ENCODE results near the gene NUDT11.
"Not testable (repeated sequence)": the region's sequence is repeated elsewhere in the genome, so short reads cannot be mapped to it uniquely, and the experiment has no call there.

NUDT11 gene

DNA sequence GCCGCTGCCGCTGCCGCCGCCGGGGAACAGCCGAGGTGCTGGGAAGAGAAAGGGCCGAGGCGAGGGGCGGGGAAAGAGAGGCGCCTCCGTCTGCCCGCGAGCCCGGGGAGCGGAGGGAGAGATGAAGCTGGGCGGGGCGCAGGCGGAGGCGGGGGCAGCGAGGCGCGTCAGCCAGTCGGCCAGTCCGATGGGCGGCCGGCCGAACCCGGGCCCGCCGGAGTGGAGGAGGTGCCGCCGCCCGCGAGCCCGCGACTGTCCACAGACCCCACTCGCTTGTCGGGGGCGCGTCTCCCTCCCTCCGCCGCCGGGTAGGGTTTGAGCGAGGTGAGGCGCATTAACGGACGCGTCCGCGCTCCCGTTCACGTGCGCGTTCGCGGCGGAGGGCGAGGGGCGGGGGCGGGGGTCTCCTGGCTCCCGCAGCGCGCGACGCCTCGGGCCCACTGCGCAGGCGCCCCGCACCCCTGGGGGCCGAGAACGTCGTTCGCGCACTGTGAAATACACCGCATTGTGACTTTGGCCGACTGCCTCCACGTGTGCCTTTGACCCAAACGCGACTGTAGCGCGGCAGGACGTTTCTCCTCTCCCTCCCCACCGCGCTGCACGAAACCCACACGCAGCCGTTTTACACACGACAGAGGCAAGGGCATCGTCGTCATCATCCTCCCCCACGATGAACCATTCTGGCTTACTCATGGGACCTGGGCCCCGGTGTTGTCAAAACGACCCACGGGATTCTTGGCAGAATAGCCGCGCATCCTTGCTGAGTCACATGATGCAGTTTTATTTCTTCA lies at the start of gene NUDT11:
Gene NUDT11, minus strand, starts transcription at position 92 of the 791 bp plus-strand sequence. CDS start 148 bp downstream, outside the sequence.
- FAIRE-seq (no peak), DNase-seq (ENCODE audit: insufficient read length, low spot score) (peak; percentile 12)

DNA sequence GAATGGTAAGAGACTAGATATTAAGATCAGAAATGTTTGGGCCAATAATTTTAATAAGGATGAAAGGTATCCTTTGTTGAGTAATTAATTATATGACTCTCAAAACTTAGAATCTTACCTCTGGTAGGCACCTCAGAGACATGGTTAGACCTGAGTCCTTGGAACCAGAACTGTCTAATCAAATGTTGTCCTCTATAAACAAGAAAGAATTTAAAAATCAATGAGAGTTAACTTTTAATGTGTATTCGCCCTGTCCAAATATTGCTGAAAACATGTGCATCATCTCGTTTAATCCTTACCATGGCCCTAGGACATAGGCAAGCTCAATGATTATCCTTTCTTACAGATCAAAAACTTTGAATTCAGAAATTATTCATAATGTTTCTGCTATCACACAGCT lies 24.0 kb upstream of the NUDT11 start:
- DNase-seq (ENCODE audit: insufficient read length, low spot score), result no peak
- no peak for FAIRE-seq

DNA sequence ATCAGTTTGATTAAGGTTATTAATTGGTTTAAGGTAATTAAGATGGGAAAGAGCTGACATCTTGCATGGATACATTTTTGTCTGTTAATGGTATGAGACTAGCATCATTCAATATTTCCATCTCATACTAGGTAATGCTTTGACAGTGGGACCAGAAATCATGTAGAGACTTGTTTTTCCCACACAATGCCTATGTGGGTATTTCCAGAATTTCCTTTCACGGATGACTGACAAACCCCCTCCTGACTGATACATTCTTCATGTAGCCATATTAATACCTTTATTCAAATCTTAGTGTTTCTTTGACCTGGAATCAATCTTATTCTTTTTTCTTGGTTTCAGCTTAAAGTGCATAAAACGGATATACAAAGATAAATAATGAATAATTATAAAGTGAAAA lies 22.7 kb upstream of the NUDT11 start:
- not testable (repeated sequence) for DNase-seq (ENCODE audit: insufficient read length, low spot score); FAIRE-seq

DNA sequence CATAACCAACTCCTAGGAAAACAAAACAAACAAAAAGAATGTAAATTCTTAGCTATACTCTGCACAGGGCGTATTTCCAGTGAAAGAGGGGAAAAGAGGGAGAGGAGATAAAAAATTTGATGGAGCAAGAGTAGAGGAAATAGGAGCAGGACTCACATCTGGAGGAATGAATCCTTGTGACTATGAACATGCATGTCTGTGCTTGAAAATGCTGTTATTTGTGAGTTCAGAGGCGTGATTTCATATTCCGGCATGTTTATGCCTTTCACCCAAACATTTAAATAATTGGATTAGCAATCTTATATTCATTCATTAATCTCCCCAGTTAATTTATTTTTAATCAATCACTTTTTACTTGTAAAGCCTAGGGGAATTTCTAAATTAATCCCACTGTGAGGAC lies 11.2 kb upstream of the NUDT11 start:
- FAIRE-seq (no peak), DNase-seq (ENCODE audit: insufficient read length, low spot score) (no peak)

- DNase-seq (ENCODE audit: insufficient read length, low spot score); FAIRE-seq: not testable (repeated sequence)
These were observed 497 bp downstream of the NUDT11 start for GRCh38 chrX:51495701-51496488.

DNA sequence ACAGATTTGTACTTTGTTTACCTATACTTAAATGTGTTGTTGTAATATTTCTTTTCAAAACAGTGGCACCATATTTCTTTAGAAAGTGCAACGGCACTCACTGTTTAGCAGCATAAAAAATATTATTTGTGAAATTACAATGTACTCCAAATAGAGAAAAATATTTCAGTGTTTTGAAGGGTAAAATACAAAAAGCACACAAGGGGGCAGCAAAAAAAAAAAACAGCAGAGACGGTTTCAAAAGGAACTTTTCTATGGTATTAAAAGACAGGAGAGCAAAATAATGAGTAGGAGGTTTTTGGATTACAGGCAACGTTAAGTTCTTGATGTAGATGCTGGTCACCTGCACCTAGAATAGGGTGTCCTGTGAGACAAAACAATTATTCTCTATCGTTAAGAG lies 2.0 kb downstream of the NUDT11 start:
- FAIRE-seq (no peak), DNase-seq (ENCODE audit: insufficient read length, low spot score) (no peak)

GRCh38 chrX:51487960-51488267 lies 8.5 kb downstream of the NUDT11 start:
- DNase-seq (ENCODE audit: insufficient read length, low spot score) (no peak), FAIRE-seq (no peak)

DNA sequence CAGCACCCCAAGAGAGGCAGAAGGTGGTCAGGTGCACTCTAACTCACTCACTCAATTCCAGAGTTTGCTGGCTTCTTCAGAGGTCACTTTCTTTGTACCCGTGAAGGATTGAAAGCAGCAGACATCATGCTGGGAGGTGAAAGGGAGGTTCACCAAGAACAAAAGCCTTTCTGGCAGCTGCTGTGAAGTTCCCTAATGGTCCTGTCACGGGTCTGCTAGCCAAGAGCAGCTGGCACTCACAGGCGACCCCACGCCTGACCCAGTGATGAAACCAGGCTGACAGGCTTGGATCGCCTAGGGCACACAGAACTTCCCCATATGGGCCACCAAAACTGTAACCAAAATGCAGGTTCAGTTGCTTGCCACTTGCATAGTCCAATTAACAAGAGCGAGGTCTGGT lies 11.8 kb downstream of the NUDT11 start:
- DNase-seq (ENCODE audit: insufficient read length, low spot score), result no peak
- FAIRE-seq, result no peak

GRCh38 chrX:51482411-51482810 lies 14.0 kb downstream of the NUDT11 start:
- DNase-seq (ENCODE audit: insufficient read length, low spot score); FAIRE-seq: not testable (repeated sequence)

- FAIRE-seq (no peak), DNase-seq (ENCODE audit: insufficient read length, low spot score) (no peak)
These were observed 19.5 kb downstream of the NUDT11 start for GRCh38 chrX:51476930-51477329.

GRCh38 chrX:51463322-51463721 lies 33.1 kb downstream of the NUDT11 start:
- no peak for DNase-seq (ENCODE audit: insufficient read length, low spot score)
- no peak for FAIRE-seq

DNA sequence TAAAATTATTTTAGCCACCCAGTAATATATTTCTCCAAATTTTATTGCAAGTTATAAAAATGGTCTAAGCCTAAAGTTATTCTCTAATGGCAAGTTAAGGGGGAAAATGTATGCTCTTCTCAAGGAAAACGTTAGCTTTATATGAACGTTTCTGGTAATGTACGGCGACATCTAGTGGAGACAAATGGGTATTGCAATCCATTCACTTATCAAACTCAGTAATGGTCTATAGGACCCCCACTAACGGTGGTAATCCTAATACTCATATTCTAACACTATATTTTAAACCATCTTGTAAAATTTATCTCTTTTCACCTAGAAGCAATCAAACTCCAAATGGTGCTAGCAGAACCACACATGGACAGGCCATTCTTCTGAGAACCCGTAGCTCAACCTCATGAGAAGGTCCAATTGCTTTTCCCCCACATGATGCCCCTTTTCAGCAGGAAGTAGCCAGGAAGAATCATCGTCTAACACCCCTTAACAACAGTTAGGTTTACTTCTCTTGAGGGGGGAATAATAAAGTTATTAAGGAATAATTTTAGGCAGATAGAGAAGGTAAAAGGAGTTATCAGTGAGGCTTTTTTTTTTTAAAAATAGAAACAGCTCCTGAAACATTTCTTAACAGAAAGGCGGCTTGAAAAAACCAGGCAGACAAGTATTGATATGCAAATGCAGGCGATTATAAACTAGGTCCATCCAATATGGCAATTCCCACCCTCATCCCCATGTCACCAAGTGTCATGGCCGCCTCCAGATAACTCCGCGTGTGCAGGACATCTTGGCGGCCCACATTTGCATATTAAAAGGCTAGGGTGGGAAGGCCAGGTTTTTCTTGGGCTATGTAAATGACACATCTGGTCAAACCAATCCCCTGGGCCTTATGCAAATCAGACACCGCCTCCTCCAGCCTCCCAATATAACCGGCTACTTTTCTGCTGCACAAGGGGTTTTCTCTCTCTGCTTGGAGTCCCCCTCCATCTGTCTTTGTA lies 35.0 kb downstream of the NUDT11 start:
- FAIRE-seq (no peak), DNase-seq (ENCODE audit: insufficient read length, low spot score) (peak; percentile 1)

GRCh38 chrX:51459125-51459524 lies 37.3 kb downstream of the NUDT11 start:
- no peak for DNase-seq (ENCODE audit: insufficient read length, low spot score)
- FAIRE-seq, result no peak

- FAIRE-seq (no peak), DNase-seq (ENCODE audit: insufficient read length, low spot score) (no peak)
These were observed 39.6 kb downstream of the NUDT11 start for GRCh38 chrX:51456814-51457213.

GRCh38 chrX:51456246-51456645 lies 40.1 kb downstream of the NUDT11 start:
- no peak for DNase-seq (ENCODE audit: insufficient read length, low spot score)
- no peak for FAIRE-seq

DNA sequence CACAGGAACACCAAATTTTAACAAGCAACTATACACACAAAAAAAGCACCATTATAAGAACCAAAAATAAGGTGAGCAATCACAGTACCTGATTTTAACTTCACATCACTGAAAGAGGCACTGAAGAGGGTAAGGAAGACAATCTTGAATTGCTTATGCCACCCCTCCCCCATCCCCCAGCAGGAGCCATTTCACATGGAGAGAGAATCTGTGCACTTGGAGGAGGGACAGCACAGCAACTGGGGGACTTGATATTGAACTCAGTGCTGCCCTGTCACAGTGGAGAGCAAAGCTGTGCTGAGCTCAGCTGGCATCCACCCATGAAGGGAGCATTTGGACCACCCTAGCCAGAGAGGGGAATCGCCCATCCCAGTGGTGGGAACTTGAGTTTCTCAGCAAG lies 56.0 kb downstream of the NUDT11 start:
- no peak for DNase-seq (ENCODE audit: insufficient read length, low spot score)
- no peak for FAIRE-seq

Measured in HTR-8/SVneo (cell line).